GM20431 (cell line): ENCODE measurements around the gene FUCA1.

Experiments used
- in situ Hi-C: fragments of 300-500 bp; cut with MseI, MboI; formaldehyde crosslinking; loops from one replicate; pipeline ENCODE4 v1.15.0; 2020; ENCODE audit warnings: low sequenced_read_pairs; ENCODE audit not compliant: unreplicated experiment

The FUCA1 gene

GRCh38 chr1:23806280-23806679 is 61.8 kb downstream of the FUCA1 start:
- in situ Hi-C loops = loop anchor here (10.0 kb wide), 1 partner anchor 109 kb away; the partner anchor contains the start of gene CNR2

DNA sequence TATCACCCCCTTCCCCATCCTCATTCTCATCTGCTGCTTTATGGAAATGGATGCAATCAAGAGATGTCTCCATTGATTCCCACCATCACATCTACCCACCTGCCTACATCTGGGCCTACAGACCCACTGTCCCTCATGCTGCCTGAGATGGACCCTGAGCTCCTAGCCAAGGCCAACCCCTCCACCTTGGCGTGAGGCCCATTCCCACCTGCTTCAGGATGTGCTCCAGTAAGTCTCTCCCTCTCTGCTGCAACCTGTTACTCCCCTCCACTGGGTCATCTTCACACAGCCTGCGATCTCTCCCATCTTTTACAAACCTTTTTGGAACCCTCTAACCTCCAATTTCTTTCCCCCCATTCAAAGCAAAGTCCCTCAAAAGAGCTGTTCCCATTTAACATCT is 63.1 kb downstream of the FUCA1 start:
- in situ Hi-C loops = loop anchor here (10.0 kb wide), 1 partner anchor 110 kb away; the partner anchor contains the start of gene CNR2

DNA sequence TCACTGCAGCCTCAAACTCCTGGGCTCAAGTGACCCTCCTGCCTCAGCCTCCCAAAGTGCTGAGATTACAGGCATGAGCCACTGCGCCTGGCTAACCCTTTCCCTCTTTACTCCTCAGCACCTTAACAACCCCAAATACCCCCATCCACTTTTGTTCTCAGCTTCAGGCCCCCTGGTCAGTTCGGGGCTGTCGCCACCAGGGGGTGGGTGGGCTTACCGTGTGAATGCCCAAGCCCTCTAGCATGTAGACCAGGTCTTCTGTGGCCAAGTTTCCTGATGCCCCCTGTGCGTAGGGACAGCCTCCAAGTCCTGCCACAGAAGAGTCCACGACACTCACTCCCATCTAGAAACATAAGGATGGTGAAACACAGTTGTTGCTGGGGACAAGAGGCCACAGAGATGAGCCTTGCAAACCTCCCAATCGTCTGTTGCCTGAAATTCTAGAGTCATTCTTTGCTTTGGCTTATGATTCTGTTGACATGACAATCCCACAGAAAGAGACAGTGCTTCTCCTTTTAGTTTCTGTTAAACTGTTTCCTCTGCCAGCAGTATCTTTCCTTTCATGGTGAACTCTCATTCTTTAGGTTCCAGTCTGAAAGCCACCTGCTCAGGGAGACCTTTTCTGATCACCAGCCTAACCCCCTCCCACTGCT is 63.8 kb downstream of the FUCA1 start:
- in situ Hi-C loops = loop anchor here (10.0 kb wide), 1 partner anchor 110 kb away; the partner anchor contains the start of gene CNR2

- in situ Hi-C loops = loop anchor here (10.0 kb wide), 1 partner anchor 111 kb away; the partner anchor contains the start of gene CNR2
These were observed 64.4 kb downstream of the FUCA1 start for GRCh38 chr1:23803674-23804073.

DNA sequence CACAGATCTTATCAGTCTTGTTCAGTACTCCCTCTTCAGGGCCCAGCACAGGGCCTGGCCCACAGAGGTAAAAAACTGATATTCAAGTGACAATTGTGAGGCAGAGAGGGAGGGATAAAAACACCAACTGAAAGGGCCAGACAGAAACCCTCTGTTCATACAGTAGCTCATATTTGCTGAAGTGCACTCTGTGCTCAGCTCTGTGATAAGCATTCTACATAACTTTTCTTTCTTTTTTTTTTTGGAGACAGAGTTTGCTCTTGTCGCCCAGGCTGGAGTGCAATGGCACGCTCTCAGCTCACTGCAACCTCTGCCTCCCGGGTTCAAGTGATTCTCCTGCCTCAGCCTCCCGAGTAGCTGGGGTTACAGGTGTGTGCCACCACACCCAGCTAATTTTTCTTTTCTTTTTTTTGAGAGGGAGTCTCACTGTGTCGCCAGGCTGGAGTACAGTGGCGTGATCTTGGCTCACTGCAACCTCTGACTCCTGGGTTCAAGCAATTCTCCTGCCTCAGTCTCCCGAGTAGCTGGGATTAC is 65.2 kb downstream of the FUCA1 start:
- in situ Hi-C loops = loop anchor here (10.0 kb wide), 1 partner anchor 112 kb away; the partner anchor contains the start of gene CNR2

DNA sequence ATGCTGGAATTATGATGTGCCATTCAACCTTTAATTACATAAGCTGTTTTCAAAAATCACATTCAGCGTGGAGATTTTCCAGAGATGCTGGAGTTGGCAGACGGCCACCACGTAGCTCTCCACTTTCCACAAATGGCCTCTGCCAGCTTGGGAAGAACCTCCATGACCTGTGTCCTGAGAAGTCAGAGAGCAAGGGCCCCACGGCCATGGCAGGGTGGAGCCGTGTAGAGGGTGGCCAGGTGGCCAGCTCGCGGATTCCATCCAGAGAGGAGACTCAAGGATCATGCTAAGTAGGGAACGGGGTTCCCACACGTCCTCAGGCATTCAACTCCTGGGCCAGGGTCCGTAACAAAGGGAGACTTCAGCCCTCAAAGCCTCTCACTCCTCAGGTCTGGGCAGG is 66.2 kb downstream of the FUCA1 start:
- in situ Hi-C loops = loop anchor here (10.0 kb wide), 1 partner anchor 113 kb away; the partner anchor contains the start of gene CNR2

GRCh38 chr1:23801338-23801748 is 66.7 kb downstream of the FUCA1 start:
- in situ Hi-C loops = loop anchor here (10.0 kb wide), 1 partner anchor 113 kb away; the partner anchor contains the start of gene CNR2

DNA sequence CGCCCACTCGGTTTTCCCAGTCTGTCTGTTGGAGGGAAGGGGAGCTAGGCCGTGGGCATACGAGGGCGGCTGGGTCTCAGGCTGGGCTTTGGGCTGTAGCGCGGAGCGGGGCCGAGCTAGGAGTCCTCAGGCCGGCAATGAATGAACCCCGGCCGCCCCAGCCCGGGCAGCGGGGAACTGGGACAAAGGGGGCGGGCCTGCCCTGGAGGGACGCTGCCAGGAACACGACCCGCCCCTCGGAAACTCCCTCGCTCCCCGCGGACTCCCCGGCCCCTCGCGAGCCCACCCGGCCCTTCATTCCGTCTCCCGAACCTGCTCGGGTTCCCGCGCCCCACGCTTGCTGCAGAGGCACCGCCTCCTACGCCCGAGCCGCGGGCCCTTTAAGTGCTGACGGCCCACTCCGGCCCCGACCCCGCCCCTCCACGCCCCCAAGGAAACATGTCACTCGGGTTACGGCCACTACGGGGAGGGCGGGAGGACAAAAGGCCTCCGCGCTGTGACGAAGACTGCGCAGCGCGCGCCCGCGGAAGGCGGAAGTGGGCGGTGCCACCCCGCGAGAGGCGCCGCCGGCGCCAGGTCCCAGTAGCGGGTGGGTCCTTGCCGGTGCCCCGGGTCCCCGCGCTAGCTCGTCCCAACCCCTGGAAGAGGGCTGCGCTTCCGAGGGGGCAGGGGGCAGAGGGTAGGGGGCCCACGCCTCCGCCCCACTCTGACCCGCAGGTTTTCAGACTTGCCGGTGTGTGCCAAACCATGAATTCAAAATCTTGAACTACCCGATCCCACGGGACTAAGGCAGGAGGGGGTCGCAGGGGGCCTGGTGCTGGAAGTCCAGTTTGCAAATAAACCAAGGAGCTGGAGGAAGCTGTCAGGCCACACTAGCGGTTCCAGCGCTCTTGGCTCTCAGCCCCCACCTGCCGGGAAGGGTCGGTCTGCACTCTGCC is 67.4 kb downstream of the FUCA1 start, which contains the start of gene GALE:
Gene GALE (minus strand): TSS at position 355 of the 938 bp plus-strand sequence. CDS start 1,747 bp downstream, outside the sequence.
- in situ Hi-C loops = loop anchor here (10.0 kb wide), 1 partner anchor 114 kb away; the partner anchor contains the start of gene CNR2

DNA sequence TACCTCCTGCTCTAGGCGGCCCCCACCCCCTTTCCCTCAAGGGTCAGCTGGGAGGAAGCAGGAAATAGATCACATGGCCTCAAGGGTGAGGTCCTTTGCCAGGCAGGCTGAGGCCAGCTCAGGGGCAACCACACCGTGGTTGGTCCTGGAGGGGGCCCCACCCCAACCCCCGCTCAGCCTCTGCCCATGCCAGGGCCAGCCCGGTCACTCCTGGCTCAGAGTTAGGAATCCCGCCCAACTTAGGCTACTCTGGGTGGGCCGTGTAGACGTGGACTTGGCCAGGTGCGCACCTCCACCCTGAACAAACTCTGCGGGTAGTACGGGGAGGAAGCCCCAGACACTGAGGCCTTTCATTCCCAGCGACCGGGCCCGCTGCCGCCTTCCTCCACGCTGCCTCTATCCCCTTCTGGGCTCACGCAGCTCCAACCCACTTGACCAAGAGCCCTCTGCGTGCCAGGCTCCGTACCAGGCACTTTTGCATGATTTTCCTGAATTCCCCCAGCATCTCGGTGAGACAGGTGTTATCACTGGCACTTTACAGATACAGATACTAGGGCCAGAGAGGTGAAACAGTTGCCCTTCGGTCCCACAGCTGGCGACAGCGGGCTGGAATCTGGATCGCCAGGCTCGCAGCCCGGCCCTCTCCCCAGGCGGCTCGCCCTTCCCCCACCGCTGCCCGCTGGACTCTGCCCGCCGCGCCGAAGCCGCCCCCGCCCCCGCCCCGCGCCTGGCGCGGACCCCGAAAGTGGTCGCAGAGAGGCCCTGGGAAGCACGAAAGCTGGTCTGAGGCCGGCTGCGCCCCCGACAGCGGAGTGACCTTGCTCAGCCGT is 68.3 kb downstream of the FUCA1 start:
- in situ Hi-C loops = loop anchor here (10.0 kb wide), 1 partner anchor 115 kb away; the partner anchor contains the start of gene CNR2

DNA sequence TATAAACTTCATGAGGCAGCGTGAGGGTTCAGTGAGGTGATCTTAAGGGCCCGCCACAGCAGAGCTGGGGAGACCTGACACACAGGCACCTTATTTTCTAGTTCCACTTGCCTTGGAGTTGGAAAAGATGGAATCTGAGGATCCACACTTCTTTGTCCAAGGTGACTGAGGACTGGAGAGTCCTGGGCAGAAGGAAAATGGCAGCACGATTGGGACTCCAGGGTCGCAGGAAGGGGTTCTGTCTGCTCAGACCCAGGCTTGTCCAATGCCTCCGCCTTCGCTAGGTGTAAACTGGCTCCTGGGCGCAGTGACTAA is 68.9 kb downstream of the FUCA1 start:
- in situ Hi-C loops = no loop called here

DNA sequence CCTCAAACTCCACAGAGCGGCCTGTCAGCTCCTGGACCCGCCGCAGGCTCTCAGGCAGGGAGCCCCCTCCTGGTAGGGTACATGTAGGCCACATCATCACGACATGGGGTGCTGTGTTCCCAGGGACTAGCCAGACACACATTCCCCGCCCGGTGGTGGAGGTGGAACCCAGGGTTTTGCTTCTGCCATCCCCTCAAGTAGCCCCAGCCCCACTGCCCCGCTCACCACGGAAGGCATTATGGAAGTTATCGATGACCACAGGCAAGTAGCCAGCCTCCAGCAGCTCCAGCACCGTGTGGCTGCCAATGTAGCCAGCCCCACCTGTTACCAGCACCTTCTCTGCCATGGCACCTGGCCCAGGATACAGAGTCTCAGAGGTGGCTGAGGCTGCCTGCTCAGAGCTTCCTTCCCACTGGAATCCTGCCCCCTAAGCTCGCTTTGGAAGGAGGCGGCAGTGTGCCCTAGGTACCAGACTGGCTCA is 69.4 kb downstream of the FUCA1 start:
- in situ Hi-C loops = no loop called here

GRCh38 chr1:23797478-23798448 is 70.3 kb downstream of the FUCA1 start:
- in situ Hi-C loops = no loop called here

- in situ Hi-C loops = no loop called here
These were observed 71.4 kb downstream of the FUCA1 start for GRCh38 chr1:23796466-23797271.

- in situ Hi-C loops = no loop called here
These were observed 72.2 kb downstream of the FUCA1 start for GRCh38 chr1:23795676-23796465.
